ENCODE data around the gene GARNL3.

The GARNL3 gene

DNA sequence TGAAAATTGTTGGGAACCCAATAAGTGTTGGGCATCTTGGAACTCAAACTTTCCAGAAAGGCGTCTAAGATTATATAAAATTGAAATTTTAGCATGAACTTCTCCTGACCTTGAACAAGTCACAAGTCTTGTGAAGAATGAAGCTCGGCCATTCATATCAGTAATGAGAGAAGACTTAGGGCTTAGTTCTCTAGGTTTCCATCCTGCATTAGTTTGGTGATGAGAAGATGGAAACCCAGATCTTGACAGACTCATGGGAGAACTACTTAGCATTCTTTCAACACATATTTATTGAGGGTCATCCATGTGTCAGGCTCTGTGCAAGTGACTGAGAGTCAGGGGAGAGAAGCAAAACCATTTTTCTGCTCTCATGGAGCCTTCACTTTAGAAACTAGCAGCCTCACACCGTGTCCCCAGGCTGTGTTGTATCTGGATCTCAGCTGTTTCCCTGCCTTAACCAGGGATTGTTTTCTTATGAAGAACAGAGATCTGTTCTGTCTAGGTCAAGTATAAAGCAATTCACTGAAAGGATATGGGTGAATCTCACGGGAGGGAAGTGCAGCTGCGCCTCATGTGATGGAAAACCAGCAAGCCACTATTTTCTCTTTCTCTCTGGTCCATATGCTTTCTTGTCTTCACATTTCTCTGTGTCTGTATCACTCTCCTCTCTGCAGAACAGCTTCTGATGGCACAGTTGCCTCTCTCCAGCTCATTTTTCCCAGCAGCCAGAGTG is 3.4 kb downstream of the GARNL3 start:
- in situ Hi-C loops (cut with HindIII; ENCODE audit: low pct_ligation_motif_present, low pct_unique_long_range_greater_than_20kb, low sequenced_read_pairs) = no loop called here
- DNase-seq = no peak

DNA sequence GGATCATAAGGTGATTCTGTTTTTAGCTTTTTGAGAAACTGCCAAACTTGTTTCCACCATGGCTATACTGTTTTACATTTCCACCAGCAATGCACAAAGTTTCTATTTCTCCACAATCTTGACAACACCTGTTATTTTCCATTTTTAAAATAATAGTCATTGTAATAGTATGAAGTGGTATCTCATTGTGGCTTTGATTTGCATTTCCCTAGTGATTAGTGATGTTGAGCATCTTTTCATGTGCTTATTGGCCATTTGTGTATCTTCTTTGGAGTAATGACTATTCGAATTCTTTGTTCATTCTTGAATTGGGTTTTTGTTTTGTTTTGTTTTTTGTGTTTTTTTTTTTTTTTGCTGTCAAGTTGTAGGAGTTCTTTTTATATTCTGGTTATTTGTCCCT is 4.9 kb downstream of the GARNL3 start:
- in situ Hi-C loops (cut with HindIII; ENCODE audit: low pct_ligation_motif_present, low pct_unique_long_range_greater_than_20kb, low sequenced_read_pairs) = no loop called here
- DNase-seq = no peak

DNA sequence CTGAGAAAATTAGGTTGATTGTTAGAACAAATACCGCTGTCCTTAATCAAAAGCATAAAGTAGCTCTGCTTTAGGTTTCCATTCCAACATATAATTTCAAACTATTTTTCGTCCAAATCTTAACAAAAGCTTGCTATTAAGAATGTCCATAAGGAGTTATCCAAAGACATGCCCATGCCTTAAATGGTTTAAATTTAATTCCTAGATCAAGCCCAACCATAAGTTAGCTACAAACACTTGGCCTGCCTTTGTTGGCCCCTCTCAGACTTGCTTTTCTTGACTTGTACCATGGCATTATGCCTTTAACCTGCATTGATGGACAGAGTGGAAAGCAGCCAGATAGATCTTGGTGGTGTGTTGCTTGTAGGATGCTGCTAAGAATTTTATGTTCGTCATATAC is 8.8 kb downstream of the GARNL3 start:
- in situ Hi-C loops (cut with HindIII; ENCODE audit: low pct_ligation_motif_present, low pct_unique_long_range_greater_than_20kb, low sequenced_read_pairs) = no loop called here
- no peak for DNase-seq

DNA sequence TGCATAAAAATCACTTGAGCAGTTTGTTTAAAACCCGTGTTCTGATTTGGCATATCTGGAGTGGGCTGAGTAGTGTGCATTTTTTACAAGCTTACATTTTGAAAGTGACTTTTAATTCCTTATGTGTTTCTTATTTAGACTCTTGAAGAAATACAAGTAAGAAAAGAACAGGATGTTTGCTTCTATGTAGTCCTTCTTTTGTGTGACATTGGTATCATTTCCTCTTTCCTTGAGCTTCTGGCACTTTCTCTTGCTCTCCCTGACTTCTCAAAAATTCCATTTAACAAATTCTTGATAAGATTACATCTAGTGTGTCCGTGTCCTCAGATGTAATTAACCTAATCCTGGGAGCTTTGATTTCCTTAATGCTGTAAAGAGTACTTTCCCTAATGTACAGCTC is 12.5 kb downstream of the GARNL3 start:
- in situ Hi-C loops (cut with HindIII; ENCODE audit: low pct_ligation_motif_present, low pct_unique_long_range_greater_than_20kb, low sequenced_read_pairs) = no loop called here
- DNase-seq = no peak

DNA sequence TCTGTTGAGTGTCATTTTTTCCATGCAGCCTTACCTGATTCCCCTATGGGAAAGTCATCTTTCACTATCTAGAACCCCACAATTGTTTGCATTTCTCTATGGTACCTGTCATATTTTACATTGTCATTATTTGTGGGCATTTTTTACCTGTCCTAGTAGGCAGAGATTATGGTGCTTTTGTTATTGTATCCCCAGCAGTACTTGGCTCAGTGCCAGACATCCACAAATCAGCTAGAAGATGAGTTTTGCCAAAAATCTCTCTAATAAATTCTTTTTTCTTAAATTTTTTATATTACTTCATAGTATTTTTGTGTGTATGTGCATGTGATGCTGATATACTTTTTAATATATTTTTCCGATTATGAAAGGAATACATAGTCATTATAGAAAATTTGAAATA is 13.2 kb downstream of the GARNL3 start:
- no peak for DNase-seq

DNA sequence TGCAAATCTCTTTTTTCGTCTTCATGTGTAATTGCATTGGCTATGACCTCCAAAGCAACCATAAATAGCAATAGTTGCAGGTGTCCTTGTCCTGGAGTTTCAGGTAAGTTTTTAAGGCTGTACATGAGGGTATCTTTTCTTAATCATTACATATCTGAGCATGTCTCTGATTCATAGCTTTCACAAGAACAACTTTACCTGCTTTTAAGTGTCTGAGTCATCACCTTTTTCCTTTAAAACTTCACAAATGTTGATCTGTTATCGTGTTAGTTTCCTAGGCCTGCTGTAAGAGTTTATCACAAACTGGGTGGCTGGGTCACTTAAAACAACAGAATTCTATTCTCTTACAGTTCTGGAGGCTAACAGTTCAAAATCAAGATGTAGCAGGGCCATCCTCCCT is 13.8 kb downstream of the GARNL3 start:
- in situ Hi-C loops (cut with HindIII; ENCODE audit: low pct_ligation_motif_present, low pct_unique_long_range_greater_than_20kb, low sequenced_read_pairs) = no loop called here
- no peak for DNase-seq

More for the DNA sequence above, 13.2 kb downstream of the GARNL3 start:
- in situ Hi-C loops (cut with HindIII; ENCODE audit: low pct_ligation_motif_present, low pct_unique_long_range_greater_than_20kb, low sequenced_read_pairs) = no loop called here

DNA sequence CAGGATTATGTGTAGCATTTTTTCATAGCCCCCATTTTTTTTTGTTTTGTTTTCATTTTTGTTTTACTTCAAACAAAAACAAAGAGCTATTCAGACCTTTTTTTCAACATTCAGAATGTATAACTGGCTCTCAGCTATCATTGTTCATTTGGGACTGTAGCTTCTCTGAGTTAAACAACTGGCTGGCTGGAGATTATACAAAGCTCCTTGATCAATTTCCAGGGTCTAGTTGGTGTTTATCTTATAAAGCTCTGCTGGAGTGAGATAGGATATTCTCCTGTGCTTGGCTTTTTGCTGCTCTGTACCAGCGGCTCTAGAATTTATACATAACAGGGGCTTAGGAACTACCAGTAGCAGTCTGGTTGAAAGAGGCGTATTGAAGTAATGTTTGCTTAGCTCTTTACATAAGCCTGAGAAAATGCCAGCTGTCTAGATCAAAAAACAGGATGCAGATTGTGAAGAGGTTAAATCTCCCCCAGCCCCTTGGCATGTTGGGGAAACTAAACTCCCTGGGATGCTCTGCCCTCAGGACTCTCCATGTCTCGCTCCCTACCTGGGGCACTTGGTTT is 15.2 kb downstream of the GARNL3 start:
- no peak for DNase-seq
- in situ Hi-C loops (cut with HindIII; ENCODE audit: low pct_ligation_motif_present, low pct_unique_long_range_greater_than_20kb, low sequenced_read_pairs) = no loop called here

DNA sequence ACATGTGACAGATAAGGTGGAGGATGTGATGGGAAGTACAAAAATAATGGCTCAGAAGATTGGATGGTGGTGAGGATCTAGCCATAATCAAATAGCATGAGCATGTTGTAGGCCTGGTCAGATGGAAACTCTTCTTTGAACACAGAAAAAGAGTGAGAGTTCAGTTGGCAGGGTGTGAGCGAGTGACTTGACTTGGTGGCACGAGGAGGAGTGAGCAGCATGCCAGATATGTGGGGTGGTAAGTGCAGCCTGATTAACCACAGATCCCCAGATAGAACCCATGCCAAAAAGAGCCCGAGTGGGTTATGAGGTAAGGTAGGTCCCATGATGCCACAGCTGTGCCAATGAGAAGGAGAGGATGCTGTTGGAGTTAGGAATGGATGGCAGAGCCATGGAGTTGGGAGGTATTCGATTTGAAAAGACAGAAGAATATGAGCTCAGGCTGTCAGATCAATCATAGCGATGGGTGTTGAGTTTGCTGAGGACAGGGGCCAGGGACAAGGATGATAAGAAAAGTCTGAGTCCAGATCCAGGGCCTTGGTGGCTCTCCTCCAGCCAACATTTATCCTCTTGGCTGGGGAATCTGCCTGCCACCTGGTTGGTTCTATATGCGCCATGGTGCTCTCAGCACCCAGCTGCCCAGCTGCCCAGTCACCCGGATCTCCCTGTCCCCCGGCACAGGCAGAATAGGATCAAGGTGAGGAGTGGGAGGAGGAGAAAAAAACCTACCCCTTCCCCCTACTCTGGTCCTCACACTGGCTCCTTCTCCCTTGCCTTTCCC is 16.5 kb downstream of the GARNL3 start:
- no peak for DNase-seq
- in situ Hi-C loops (cut with HindIII; ENCODE audit: low pct_ligation_motif_present, low pct_unique_long_range_greater_than_20kb, low sequenced_read_pairs) = no loop called here

DNA sequence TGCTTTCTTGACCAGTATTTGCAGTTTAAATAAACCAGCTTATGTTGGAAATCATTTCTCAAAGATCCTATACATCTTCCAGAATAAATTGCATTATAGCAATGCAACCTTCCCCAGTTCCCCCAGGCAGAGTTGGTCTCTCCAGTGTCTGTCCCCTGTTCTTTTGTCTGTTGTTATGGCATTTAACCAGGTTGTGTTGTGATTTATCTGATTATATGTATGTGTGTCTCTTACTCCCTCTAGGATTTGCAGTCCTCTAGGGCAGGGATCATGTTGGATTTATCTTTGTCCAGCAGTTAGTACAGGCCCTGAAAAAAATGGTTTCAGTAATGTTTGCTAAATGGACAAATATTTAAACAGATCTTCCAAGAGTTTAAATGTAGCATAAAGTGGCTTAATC is 17.3 kb downstream of the GARNL3 start:
- DNase-seq = no peak
- in situ Hi-C loops (cut with HindIII; ENCODE audit: low pct_ligation_motif_present, low pct_unique_long_range_greater_than_20kb, low sequenced_read_pairs) = no loop called here

DNA sequence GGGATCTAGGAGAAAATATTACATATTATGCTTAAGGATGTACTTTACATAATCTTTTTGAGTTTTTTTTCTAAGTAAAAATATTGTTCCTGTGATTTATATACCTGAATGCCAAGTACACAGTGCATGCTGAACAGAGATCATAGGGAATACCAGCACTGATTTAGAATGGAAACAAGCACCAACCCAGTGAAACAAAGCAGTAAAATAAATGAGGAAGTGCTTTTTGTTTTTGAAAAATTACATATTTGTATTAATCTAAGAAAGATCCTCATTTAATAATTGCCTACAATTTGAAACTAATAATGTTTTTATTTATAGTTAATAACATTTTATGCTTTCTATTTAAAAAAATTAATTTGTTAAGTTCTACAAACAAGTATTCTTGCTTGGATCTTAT is 18.0 kb downstream of the GARNL3 start:
- in situ Hi-C loops (cut with HindIII; ENCODE audit: low pct_ligation_motif_present, low pct_unique_long_range_greater_than_20kb, low sequenced_read_pairs) = no loop called here
- no peak for DNase-seq

DNA sequence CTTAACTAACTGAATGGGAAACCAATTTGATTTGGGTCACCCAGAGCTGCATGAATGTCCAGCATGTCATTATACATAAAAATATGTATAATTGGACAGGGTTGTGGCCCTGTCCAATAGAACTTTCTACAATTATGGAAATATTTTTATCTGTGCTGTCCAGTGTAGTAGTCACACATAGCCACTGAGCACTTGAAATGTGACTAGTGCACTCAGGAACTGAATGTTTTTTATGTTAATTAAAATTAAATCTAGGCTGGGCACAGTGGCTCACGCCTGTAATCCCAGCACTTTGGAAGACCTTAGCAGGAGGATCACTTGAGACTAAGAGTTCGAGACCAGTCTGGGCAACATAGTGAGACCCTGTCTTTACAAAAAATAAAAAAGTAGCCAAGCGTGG is 18.6 kb downstream of the GARNL3 start:
- DNase-seq = no peak
- in situ Hi-C loops (cut with HindIII; ENCODE audit: low pct_ligation_motif_present, low pct_unique_long_range_greater_than_20kb, low sequenced_read_pairs) = no loop called here

DNA sequence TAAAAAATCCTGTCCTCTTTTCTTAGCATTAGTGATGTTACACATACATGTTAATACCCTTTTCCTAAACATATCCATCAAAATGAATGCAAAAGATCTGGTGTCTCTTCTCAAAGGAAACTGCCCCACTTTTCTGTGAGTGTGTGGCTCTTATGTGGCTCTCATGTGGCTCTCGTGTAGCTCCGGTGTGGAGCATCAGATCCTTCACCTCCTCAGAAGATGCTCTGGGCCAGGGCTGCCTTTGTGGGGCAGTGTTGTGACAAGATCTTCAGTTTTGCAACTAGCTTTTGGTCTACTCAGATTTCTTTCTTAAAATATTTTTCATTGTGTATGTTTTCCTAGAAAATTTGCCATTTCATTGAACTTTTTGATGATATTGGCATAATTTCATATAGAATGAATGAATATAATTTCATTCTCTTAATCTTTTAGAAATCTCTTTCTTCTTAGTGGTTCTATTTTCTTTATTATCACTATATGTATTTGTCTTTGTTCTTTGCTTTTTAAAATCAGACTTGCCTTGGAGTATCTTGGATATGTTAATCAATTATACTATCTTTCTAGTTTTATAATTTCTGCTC is 19.4 kb downstream of the GARNL3 start:
- DNase-seq = peak; percentile 25
- in situ Hi-C loops (cut with HindIII; ENCODE audit: low pct_ligation_motif_present, low pct_unique_long_range_greater_than_20kb, low sequenced_read_pairs) = no loop called here

DNA sequence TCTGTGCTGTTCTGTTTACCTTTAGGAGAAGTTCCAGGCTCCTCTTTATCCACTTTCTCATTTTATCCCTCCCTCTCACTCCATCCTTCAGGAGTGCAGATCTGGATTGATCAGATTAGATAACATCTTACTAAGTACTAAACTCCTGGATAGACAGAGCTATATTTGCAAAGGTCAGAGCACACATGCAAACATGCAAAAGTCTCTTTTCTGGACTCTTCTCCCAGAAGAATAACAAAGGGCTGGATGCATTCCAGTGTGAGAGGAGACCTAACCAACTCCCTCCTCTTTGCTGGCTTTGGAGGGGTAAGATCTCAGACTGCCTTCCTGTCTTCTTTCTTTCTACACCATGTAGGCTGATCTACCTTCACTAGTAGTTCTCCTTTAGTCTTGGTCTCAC is 21.4 kb downstream of the GARNL3 start:
- in situ Hi-C loops (cut with HindIII; ENCODE audit: low pct_ligation_motif_present, low pct_unique_long_range_greater_than_20kb, low sequenced_read_pairs) = no loop called here
- no peak for DNase-seq

DNA sequence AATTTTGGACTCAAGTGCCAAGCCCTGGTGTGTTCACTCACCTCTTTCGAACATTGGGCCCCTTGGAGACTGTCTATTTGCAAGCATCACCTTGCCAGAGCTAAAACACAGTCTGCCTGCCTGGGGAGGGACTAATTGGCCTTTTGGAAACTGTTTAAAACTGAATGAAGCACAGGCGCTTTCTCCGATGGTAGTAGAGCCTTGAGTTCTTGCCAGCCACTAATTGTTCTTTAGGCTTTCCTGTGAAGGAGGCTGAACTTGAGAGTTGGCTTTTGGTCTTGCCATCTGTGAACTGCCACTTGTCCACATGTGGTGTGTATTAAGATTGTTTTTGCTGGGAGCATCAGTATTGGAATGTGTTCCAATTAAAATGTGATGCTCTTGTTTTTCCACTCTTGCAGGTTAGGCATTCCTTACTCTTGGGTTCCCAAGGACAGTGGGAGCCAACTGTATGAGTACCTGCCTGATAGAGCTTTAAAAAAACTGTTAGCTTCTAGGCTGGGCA is 26.0 kb downstream of the GARNL3 start:
- no peak for DNase-seq
- in situ Hi-C loops (cut with HindIII; ENCODE audit: low pct_ligation_motif_present, low pct_unique_long_range_greater_than_20kb, low sequenced_read_pairs) = no loop called here

DNA sequence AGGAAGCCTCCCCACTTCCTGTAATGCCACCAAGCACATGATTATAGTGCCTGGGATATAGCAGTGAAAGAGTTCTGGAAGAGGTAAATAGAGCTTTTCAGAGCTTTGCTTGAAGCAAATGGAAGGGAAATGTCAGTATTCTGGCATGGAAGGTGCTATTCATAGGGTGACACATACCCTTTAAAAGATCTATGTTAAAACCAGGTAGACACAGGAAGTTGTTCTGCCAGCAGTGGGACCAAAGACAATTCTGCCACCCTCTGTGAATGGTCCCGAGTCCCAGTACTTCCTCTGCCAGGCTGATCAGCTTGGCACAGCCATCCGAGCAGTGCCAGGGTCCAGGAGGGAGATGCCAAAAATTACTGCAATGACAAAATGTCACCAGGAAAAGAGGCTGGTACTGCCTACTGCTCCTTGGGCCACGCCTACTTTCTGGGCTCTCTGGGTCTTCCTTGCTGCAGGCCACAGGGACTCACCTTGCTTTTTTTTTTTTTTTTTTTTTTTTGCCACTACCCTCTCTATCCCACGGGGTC is 26.7 kb downstream of the GARNL3 start:
- in situ Hi-C loops (cut with HindIII; ENCODE audit: low pct_ligation_motif_present, low pct_unique_long_range_greater_than_20kb, low sequenced_read_pairs) = no loop called here

DNA sequence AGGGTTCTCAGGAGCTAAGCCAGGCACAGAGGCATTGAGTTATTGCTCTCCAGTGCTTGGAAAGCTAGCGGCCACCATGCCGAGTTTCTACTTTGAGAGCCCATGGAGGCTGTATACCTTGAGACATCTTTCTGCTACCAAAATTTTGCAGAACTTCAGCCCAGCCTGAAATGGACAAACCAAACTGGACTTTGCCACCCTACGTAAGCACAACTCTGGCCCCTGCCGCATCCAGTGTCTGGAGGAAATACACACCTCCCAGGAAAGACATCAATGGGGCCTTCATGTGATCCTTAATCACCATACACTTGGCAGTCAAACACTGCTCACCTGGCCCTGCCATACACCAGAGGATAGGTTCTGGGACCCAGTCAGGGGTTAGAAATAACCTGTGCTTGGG is 27.8 kb downstream of the GARNL3 start:
- in situ Hi-C loops (cut with HindIII; ENCODE audit: low pct_ligation_motif_present, low pct_unique_long_range_greater_than_20kb, low sequenced_read_pairs) = no loop called here
- DNase-seq = no peak

More for the DNA sequence above, 26.7 kb downstream of the GARNL3 start:
- no peak for DNase-seq

DNA sequence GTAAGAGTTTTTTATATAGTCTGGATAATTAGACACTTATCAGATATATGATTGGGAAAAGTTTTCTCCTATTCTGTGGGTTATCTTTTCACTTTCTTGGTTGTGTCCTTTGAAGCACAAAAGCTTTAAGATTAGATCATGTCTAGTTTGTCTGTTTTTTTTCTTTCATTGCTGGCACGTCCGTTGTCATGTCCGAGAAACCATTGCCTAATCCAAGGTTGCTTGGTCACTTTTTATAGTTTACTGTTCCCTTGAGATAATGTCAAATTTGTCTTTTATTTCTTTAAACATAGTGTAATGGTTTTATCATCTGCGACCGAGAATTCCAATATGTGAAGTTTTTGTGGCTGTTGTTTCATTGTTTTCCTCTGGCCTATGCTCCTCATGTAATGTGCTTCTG is 28.8 kb downstream of the GARNL3 start:
- no peak for DNase-seq
- in situ Hi-C loops (cut with HindIII; ENCODE audit: low pct_ligation_motif_present, low pct_unique_long_range_greater_than_20kb, low sequenced_read_pairs) = no loop called here

DNA sequence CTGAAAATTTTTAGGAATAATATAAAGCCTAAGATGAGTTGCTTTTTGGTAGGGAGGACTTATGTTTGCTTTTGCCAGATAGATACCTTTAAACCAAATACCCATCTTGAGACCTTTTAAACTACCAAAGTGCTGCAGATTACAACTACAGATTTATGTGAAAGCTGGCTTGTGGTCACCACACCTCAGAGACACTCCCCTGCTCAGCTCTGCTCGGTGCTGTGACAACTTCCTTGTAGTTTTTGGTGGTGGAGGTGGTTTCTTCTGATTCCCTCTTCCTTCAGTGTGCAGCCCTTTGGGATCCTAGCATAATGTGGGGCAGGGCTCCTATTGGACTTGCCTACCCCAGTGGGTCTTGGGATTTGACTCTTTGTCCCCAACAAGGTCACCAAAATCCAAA is 29.2 kb downstream of the GARNL3 start:
- in situ Hi-C loops (cut with HindIII; ENCODE audit: low pct_ligation_motif_present, low pct_unique_long_range_greater_than_20kb, low sequenced_read_pairs) = no loop called here
- no peak for DNase-seq

DNA sequence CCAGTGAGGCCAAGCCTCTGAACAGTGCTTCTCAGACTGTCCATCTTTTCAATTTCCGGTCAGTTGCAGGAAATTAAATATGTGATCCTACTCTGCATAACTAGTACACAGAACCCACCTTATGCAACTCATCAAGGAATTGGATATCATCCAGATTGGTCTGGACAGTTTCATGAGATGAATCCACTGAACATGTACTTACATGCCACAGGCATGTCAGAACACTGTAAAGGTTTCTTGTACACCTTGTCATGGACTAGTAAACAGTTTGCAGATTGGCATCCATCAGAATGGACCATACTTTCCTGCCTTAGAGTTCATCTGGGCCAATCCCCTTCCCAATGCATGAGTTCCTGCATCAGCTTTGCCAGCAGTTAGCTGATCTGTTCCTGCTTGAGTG is 30.4 kb downstream of the GARNL3 start:
- no peak for DNase-seq
- in situ Hi-C loops (cut with HindIII; ENCODE audit: low pct_ligation_motif_present, low pct_unique_long_range_greater_than_20kb, low sequenced_read_pairs) = no loop called here

All from ACHN (cell line).